HepG2 (cell line): ENCODE results near the gene GSK3A. TPM values are rescaled to one million over a fixed set of nuclear protein-coding genes. Genes with fewer than 3 reads are reported as not detected.

ENCODE experiments used
- AGO2 ChIP-seq: fragments of 200-400 bp; formaldehyde crosslinking; optimal IDR thresholded peaks from 2 replicates; pipeline ENCODE3; 2017; ENCODE audit warnings: mild to moderate bottlenecking, low read depth, low read length, moderate library complexity
- DNMT3B ChIP-seq: conservative IDR thresholded peaks from 2 replicates; pipeline ENCODE4 v1.6.1; 2016; ENCODE audit warnings: missing biosample characterization, control low read depth
- ELF4 ChIP-seq: sonication (generic); formaldehyde crosslinking; IDR thresholded peaks from 2 replicates; pipeline ENCODE4 v1.5.0; 2020; ENCODE audit warnings: missing genetic modification reagents, mild to moderate bottlenecking, moderate library complexity, borderline replicate concordance
- JUND ChIP-seq: sonication (generic); formaldehyde crosslinking; IDR thresholded peaks from 2 replicates; pipeline ENCODE4 v1.8.0; 2022; ENCODE audit warnings: mild to moderate bottlenecking, missing genetic modification reagents
- POLR2AphosphoS2 ChIP-seq: IDR thresholded peaks from 2 replicates; pipeline ENCODE4 v1.6.1; 2011; ENCODE audit warnings: low read depth, low read length, improper control_type of control experiment
- SP5 ChIP-seq: IDR thresholded peaks from 2 replicates; pipeline ENCODE4 v1.6.1; 2016; ENCODE audit warnings: low read depth, borderline replicate concordance
- U2AF1 ChIP-seq: fragments of 200-400 bp; formaldehyde crosslinking; optimal IDR thresholded peaks from 2 replicates; pipeline ENCODE3; 2017; ENCODE audit warnings: mild to moderate bottlenecking, low read depth, low read length
- polyA plus RNA-seq, 8 experiments: library from polyadenylated mRNA; depleted of rRNA in 3 of 8; stranded (reverse) in 7 of 8; unstranded in 1 of 8; fragments of >200 nt; fragmentation: Illumina TruSeq in 4 of 8; extraction: Trizol in 4 of 8; gene quantifications; 2 replicates each; pipeline versions ENCODE4 v1.2.1 to v1.2.3, GENCODE V29; 2011 to 2016; ENCODE audit warnings: low read depth in 4 of 8, missing spikeins in 1 of 8, mixed read lengths in 1 of 8; ENCODE audit not compliant: insufficient read depth in 1 of 8
- total RNA-seq, 5 experiments: library from RNA; depleted of rRNA; stranded (reverse); fragments of >200 nt; fragmentation: Illumina TruSeq; extraction: Trizol; gene quantifications; 2 replicates each; pipeline ENCODE4 v1.2.3, GENCODE V29; 2016; ENCODE audit warnings: low read depth in 1 of 5
- TF ChIP-seq, protein P1 (sequence below): sonication (generic); formaldehyde crosslinking; IDR thresholded peaks from 2 replicates; pipeline ENCODE4 v1.9.0; 2021; ENCODE audit warnings: mild to moderate bottlenecking, missing genetic modification reagents
- TF ChIP-seq, protein P2 (sequence below): sonication (generic); formaldehyde crosslinking; IDR thresholded peaks from 2 replicates; pipeline ENCODE4 v1.8.0; 2022; ENCODE audit warnings: mild to moderate bottlenecking, missing genetic modification reagents; ENCODE audit not compliant: insufficient replicate concordance
- TF ChIP-seq, protein P3 (sequence below): fragments of 450-650 bp; IDR thresholded peaks from 2 replicates; pipeline ENCODE4 v1.6.1; 2017; ENCODE audit warnings: mild to moderate bottlenecking
- TF ChIP-seq, protein P4 (sequence below): sonication (generic); formaldehyde crosslinking; IDR thresholded peaks from 2 replicates; pipeline ENCODE4 v1.5.1; 2020; ENCODE audit warnings: mild to moderate bottlenecking, missing genetic modification reagents, moderate library complexity

GSK3A gene
- total and polyA plus RNA-seq, 2 of the 13 experiments (the other 11 are each of a cell fraction or from before 2014, with no cell fraction given): 16.9 to 52.5 TPM

DNA sequence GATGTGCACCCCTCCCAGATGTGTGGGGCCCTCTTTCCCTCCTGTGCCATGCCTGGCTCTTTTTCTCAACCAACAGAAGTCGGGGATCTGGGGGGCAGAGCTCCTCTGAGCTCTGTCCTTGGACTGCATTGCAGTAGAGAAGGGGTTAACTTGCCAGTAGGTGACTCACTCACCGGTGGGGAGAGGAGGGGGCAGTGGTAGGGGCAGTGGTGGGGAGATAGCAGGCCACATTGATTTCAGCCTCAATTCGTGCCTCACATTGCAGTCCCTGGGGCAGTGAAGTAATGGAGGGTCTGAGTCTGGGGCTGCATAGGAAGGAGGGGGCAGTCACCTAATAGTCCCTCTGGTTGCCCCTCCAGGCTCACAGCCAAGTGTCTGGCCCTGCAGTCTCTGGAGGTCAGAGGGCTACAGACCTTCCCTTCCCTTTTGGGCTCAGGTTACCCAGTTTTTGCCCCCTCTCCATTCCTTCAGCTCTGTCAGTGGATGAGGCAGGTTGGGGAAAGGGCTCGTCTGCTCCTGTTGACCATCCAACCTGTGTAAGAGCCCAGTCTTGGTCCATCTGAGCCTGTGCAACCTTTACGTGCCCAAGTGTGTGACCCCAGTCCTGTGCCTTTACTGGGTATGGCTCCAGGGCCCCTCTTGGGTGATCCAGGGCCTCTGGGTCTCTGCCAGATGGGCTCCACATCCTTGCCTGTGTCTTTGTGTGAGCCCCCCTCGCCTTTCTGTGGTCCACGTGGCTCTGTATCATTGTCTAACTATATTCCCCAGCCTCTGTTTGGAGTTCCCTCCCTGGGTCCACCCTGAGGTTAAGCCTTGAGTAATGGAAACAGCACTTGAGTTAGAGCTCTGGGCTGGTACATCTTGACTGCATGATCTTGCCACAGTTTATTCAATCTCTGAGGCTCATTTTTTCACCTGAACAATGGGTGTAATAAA, 39.7 kb upstream of the GSK3A start (continued):
- TF ChIP-seq, protein P1, sequence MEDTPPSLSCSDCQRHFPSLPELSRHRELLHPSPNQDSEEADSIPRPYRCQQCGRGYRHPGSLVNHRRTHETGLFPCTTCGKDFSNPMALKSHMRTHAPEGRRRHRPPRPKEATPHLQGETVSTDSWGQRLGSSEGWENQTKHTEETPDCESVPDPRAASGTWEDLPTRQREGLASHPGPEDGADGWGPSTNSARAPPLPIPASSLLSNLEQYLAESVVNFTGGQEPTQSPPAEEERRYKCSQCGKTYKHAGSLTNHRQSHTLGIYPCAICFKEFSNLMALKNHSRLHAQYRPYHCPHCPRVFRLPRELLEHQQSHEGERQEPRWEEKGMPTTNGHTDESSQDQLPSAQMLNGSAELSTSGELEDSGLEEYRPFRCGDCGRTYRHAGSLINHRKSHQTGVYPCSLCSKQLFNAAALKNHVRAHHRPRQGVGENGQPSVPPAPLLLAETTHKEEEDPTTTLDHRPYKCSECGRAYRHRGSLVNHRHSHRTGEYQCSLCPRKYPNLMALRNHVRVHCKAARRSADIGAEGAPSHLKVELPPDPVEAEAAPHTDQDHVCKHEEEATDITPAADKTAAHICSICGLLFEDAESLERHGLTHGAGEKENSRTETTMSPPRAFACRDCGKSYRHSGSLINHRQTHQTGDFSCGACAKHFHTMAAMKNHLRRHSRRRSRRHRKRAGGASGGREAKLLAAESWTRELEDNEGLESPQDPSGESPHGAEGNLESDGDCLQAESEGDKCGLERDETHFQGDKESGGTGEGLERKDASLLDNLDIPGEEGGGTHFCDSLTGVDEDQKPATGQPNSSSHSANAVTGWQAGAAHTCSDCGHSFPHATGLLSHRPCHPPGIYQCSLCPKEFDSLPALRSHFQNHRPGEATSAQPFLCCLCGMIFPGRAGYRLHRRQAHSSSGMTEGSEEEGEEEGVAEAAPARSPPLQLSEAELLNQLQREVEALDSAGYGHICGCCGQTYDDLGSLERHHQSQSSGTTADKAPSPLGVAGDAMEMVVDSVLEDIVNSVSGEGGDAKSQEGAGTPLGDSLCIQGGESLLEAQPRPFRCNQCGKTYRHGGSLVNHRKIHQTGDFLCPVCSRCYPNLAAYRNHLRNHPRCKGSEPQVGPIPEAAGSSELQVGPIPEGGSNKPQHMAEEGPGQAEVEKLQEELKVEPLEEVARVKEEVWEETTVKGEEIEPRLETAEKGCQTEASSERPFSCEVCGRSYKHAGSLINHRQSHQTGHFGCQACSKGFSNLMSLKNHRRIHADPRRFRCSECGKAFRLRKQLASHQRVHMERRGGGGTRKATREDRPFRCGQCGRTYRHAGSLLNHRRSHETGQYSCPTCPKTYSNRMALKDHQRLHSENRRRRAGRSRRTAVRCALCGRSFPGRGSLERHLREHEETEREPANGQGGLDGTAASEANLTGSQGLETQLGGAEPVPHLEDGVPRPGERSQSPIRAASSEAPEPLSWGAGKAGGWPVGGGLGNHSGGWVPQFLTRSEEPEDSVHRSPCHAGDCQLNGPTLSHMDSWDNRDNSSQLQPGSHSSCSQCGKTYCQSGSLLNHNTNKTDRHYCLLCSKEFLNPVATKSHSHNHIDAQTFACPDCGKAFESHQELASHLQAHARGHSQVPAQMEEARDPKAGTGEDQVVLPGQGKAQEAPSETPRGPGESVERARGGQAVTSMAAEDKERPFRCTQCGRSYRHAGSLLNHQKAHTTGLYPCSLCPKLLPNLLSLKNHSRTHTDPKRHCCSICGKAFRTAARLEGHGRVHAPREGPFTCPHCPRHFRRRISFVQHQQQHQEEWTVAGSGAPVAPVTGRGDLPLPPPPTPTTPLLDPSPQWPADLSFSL (CRISPR knock-in tag): no peak
- TF ChIP-seq ELF4 (CRISPR knock-in tag) (no peak), SP5 (no peak; the same call in 1 of the 2 replicates), DNMT3B (CRISPR knock-in tag) (no peak), AGO2 (no peak), POLR2AphosphoS2 (no peak), U2AF1 (no peak), JUND (CRISPR knock-in tag) (peak; percentile 97)
- TF ChIP-seq, protein P2, sequence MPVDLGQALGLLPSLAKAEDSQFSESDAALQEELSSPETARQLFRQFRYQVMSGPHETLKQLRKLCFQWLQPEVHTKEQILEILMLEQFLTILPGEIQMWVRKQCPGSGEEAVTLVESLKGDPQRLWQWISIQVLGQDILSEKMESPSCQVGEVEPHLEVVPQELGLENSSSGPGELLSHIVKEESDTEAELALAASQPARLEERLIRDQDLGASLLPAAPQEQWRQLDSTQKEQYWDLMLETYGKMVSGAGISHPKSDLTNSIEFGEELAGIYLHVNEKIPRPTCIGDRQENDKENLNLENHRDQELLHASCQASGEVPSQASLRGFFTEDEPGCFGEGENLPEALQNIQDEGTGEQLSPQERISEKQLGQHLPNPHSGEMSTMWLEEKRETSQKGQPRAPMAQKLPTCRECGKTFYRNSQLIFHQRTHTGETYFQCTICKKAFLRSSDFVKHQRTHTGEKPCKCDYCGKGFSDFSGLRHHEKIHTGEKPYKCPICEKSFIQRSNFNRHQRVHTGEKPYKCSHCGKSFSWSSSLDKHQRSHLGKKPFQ (CRISPR knock-in tag): no peak
- TF ChIP-seq, protein P3, sequence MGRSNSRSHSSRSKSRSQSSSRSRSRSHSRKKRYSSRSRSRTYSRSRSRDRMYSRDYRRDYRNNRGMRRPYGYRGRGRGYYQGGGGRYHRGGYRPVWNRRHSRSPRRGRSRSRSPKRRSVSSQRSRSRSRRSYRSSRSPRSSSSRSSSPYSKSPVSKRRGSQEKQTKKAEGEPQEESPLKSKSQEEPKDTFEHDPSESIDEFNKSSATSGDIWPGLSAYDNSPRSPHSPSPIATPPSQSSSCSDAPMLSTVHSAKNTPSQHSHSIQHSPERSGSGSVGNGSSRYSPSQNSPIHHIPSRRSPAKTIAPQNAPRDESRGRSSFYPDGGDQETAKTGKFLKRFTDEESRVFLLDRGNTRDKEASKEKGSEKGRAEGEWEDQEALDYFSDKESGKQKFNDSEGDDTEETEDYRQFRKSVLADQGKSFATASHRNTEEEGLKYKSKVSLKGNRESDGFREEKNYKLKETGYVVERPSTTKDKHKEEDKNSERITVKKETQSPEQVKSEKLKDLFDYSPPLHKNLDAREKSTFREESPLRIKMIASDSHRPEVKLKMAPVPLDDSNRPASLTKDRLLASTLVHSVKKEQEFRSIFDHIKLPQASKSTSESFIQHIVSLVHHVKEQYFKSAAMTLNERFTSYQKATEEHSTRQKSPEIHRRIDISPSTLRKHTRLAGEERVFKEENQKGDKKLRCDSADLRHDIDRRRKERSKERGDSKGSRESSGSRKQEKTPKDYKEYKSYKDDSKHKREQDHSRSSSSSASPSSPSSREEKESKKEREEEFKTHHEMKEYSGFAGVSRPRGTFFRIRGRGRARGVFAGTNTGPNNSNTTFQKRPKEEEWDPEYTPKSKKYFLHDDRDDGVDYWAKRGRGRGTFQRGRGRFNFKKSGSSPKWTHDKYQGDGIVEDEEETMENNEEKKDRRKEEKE: no peak
- TF ChIP-seq, protein P4, sequence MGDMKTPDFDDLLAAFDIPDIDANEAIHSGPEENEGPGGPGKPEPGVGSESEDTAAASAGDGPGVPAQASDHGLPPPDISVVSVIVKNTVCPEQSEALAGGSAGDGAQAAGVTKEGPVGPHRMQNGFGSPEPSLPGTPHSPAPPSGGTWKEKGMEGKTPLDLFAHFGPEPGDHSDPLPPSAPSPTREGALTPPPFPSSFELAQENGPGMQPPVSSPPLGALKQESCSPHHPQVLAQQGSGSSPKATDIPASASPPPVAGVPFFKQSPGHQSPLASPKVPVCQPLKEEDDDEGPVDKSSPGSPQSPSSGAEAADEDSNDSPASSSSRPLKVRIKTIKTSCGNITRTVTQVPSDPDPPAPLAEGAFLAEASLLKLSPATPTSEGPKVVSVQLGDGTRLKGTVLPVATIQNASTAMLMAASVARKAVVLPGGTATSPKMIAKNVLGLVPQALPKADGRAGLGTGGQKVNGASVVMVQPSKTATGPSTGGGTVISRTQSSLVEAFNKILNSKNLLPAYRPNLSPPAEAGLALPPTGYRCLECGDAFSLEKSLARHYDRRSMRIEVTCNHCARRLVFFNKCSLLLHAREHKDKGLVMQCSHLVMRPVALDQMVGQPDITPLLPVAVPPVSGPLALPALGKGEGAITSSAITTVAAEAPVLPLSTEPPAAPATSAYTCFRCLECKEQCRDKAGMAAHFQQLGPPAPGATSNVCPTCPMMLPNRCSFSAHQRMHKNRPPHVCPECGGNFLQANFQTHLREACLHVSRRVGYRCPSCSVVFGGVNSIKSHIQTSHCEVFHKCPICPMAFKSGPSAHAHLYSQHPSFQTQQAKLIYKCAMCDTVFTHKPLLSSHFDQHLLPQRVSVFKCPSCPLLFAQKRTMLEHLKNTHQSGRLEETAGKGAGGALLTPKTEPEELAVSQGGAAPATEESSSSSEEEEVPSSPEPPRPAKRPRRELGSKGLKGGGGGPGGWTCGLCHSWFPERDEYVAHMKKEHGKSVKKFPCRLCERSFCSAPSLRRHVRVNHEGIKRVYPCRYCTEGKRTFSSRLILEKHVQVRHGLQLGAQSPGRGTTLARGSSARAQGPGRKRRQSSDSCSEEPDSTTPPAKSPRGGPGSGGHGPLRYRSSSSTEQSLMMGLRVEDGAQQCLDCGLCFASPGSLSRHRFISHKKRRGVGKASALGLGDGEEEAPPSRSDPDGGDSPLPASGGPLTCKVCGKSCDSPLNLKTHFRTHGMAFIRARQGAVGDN (CRISPR knock-in tag): peak; percentile 8
